ENCODE data around the gene ST13.

GRCh38 chr22:40818192-40818746, 38.2 kb downstream of the ST13 start:
- TF ChIP-seq, protein P1, sequence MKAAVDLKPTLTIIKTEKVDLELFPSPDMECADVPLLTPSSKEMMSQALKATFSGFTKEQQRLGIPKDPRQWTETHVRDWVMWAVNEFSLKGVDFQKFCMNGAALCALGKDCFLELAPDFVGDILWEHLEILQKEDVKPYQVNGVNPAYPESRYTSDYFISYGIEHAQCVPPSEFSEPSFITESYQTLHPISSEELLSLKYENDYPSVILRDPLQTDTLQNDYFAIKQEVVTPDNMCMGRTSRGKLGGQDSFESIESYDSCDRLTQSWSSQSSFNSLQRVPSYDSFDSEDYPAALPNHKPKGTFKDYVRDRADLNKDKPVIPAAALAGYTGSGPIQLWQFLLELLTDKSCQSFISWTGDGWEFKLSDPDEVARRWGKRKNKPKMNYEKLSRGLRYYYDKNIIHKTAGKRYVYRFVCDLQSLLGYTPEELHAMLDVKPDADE (IDR thresholded peaks at IDR 0.05): no peak
- TF ChIP-seq EZH2 (IDR thresholded peaks at IDR 0.05; ENCODE audit: low read depth, unreplicated experiment): no peak
- TF ChIP-seq CTCF (conservative IDR thresholded peaks at IDR 0.05; ENCODE audit: low read depth in 2 of 2): no peak
- TF ChIP-seq, protein P2, sequence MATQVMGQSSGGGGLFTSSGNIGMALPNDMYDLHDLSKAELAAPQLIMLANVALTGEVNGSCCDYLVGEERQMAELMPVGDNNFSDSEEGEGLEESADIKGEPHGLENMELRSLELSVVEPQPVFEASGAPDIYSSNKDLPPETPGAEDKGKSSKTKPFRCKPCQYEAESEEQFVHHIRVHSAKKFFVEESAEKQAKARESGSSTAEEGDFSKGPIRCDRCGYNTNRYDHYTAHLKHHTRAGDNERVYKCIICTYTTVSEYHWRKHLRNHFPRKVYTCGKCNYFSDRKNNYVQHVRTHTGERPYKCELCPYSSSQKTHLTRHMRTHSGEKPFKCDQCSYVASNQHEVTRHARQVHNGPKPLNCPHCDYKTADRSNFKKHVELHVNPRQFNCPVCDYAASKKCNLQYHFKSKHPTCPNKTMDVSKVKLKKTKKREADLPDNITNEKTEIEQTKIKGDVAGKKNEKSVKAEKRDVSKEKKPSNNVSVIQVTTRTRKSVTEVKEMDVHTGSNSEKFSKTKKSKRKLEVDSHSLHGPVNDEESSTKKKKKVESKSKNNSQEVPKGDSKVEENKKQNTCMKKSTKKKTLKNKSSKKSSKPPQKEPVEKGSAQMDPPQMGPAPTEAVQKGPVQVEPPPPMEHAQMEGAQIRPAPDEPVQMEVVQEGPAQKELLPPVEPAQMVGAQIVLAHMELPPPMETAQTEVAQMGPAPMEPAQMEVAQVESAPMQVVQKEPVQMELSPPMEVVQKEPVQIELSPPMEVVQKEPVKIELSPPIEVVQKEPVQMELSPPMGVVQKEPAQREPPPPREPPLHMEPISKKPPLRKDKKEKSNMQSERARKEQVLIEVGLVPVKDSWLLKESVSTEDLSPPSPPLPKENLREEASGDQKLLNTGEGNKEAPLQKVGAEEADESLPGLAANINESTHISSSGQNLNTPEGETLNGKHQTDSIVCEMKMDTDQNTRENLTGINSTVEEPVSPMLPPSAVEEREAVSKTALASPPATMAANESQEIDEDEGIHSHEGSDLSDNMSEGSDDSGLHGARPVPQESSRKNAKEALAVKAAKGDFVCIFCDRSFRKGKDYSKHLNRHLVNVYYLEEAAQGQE (IDR thresholded peaks at IDR 0.05; ENCODE audit: unreplicated experiment): no peak
- TF ChIP-seq EZH2phosphoT487 (IDR thresholded peaks at IDR 0.05; ENCODE audit: unreplicated experiment): no peak
- no peak for TF ChIP-seq ZNF331 (CRISPR knock-in tag; IDR thresholded peaks at IDR 0.05; ENCODE audit: low read depth)
- no peak for TF ChIP-seq POLR2AphosphoS5 (IDR thresholded peaks at IDR 0.05; ENCODE audit: low read depth)
- TF ChIP-seq STAT1 (IDR thresholded peaks at IDR 0.05; ENCODE audit: unreplicated experiment): no peak
- no peak for TF ChIP-seq CREB1 (CRISPR knock-in tag; IDR thresholded peaks at IDR 0.05; ENCODE audit: low read depth)
- TF ChIP-seq NANOG (IDR thresholded peaks at IDR 0.05; ENCODE audit: borderline replicate concordance): no peak
- TF ChIP-seq JUNB (IDR thresholded peaks at IDR 0.05; ENCODE audit: unreplicated experiment): no peak
- TF ChIP-seq, protein P3, sequence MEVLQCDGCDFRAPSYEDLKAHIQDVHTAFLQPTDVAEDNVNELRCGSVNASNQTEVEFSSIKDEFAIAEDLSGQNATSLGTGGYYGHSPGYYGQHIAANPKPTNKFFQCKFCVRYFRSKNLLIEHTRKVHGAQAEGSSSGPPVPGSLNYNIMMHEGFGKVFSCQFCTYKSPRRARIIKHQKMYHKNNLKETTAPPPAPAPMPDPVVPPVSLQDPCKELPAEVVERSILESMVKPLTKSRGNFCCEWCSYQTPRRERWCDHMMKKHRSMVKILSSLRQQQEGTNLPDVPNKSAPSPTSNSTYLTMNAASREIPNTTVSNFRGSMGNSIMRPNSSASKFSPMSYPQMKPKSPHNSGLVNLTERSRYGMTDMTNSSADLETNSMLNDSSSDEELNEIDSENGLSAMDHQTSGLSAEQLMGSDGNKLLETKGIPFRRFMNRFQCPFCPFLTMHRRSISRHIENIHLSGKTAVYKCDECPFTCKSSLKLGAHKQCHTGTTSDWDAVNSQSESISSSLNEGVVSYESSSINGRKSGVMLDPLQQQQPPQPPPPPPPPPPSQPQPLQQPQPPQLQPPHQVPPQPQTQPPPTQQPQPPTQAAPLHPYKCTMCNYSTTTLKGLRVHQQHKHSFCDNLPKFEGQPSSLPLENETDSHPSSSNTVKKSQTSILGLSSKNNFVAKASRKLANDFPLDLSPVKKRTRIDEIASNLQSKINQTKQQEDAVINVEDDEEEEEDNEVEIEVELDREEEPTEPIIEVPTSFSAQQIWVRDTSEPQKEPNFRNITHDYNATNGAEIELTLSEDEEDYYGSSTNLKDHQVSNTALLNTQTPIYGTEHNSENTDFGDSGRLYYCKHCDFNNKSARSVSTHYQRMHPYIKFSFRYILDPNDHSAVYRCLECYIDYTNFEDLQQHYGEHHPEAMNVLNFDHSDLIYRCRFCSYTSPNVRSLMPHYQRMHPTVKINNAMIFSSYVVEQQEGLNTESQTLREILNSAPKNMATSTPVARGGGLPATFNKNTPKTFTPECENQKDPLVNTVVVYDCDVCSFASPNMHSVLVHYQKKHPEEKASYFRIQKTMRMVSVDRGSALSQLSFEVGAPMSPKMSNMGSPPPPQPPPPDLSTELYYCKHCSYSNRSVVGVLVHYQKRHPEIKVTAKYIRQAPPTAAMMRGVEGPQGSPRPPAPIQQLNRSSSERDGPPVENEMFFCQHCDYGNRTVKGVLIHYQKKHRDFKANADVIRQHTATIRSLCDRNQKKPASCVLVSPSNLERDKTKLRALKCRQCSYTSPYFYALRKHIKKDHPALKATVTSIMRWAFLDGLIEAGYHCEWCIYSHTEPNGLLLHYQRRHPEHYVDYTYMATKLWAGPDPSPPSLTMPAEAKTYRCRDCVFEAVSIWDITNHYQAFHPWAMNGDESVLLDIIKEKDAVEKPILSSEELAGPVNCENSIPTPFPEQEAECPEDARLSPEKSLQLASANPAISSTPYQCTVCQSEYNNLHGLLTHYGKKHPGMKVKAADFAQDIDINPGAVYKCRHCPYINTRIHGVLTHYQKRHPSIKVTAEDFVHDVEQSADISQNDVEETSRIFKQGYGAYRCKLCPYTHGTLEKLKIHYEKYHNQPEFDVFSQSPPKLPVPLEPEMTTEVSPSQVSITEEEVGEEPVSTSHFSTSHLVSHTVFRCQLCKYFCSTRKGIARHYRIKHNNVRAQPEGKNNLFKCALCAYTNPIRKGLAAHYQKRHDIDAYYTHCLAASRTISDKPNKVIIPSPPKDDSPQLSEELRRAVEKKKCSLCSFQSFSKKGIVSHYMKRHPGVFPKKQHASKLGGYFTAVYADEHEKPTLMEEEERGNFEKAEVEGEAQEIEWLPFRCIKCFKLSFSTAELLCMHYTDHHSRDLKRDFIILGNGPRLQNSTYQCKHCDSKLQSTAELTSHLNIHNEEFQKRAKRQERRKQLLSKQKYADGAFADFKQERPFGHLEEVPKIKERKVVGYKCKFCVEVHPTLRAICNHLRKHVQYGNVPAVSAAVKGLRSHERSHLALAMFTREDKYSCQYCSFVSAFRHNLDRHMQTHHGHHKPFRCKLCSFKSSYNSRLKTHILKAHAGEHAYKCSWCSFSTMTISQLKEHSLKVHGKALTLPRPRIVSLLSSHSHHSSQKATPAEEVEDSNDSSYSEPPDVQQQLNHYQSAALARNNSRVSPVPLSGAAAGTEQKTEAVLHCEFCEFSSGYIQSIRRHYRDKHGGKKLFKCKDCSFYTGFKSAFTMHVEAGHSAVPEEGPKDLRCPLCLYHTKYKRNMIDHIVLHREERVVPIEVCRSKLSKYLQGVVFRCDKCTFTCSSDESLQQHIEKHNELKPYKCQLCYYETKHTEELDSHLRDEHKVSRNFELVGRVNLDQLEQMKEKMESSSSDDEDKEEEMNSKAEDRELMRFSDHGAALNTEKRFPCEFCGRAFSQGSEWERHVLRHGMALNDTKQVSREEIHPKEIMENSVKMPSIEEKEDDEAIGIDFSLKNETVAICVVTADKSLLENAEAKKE (CRISPR knock-in tag; IDR thresholded peaks at IDR 0.05): no peak
